GM21528 (cell line): ENCODE measurements around the gene MAN2A1.
"Not testable (repeated sequence)": the region's sequence is repeated elsewhere in the genome, so short reads cannot be mapped to it uniquely, and the experiment has no call there.

Experiments
- ATAC-seq: cut with Tn5 transposase; IDR thresholded peaks from one replicate; pipeline ENCODE4 v1.9.1; 2021; ENCODE audit warnings: mild to moderate bottlenecking, moderate library complexity; ENCODE audit not compliant: unreplicated experiment, low FRiP score

The MAN2A1 gene

GRCh38 chr5:109748546-109748945, 58.8 kb downstream of the MAN2A1 start:
- no peak for ATAC-seq

GRCh38 chr5:109750463-109750862, 60.7 kb downstream of the MAN2A1 start:
- ATAC-seq = no peak

GRCh38 chr5:109753279-109753678, 63.6 kb downstream of the MAN2A1 start:
- no peak for ATAC-seq

GRCh38 chr5:109754319-109754718, 64.6 kb downstream of the MAN2A1 start:
- ATAC-seq = no peak

- no peak for ATAC-seq
These were observed 66.0 kb downstream of the MAN2A1 start for GRCh38 chr5:109755761-109756160.

GRCh38 chr5:109756543-109757185, 66.9 kb downstream of the MAN2A1 start:
- ATAC-seq = no peak

- ATAC-seq = no peak
These were observed 67.8 kb downstream of the MAN2A1 start for GRCh38 chr5:109757490-109757889.

- ATAC-seq = no peak
These were observed 69.6 kb downstream of the MAN2A1 start for GRCh38 chr5:109759306-109759705.

GRCh38 chr5:109760130-109760529, 70.4 kb downstream of the MAN2A1 start:
- ATAC-seq = not testable (repeated sequence)

GRCh38 chr5:109762821-109763220, 73.1 kb downstream of the MAN2A1 start:
- no peak for ATAC-seq

GRCh38 chr5:109767184-109767995, 77.7 kb downstream of the MAN2A1 start:
- ATAC-seq = no peak

- no peak for ATAC-seq
These were observed 78.3 kb downstream of the MAN2A1 start for GRCh38 chr5:109767997-109768396.

- ATAC-seq = no peak
These were observed 80.0 kb downstream of the MAN2A1 start for GRCh38 chr5:109769597-109770291.

- no peak for ATAC-seq
These were observed 85.4 kb downstream of the MAN2A1 start for GRCh38 chr5:109775130-109775529.

- ATAC-seq = no peak
These were observed 89.5 kb downstream of the MAN2A1 start for GRCh38 chr5:109779036-109779735.

- no peak for ATAC-seq
These were observed 95.0 kb downstream of the MAN2A1 start for GRCh38 chr5:109784687-109785086.

GRCh38 chr5:109786206-109786855, 96.6 kb downstream of the MAN2A1 start:
- no peak for ATAC-seq

GRCh38 chr5:109788596-109788995, 98.9 kb downstream of the MAN2A1 start:
- ATAC-seq = peak; percentile 88

- no peak for ATAC-seq
These were observed 102.9 kb downstream of the MAN2A1 start for GRCh38 chr5:109792613-109793012.

- no peak for ATAC-seq
These were observed 114.1 kb downstream of the MAN2A1 start for GRCh38 chr5:109803854-109804253.
